Activated T-cell treated with anti-CD3 and anti-CD28 coated beads for 4 hours (primary cell): ENCODE results near the gene NLGN4X.
"Not testable (repeated sequence)": the region's sequence is repeated elsewhere in the genome, so short reads cannot be mapped to it uniquely, and the experiment has no call there.

ENCODE experiments used
- DNase-seq: peaks from one replicate; pipeline ENCODE4 v3.0.0-alpha.2; 2020

Gene NLGN4X

GRCh38 chrX:6002056-6002455 lies 226.6 kb downstream of the NLGN4X start:
- no peak for DNase-seq

GRCh38 chrX:5998901-5999300 lies 229.8 kb downstream of the NLGN4X start:
- DNase-seq = no peak

GRCh38 chrX:5998456-5998855 lies 230.2 kb downstream of the NLGN4X start:
- no peak for DNase-seq

- DNase-seq = no peak
Observed at GRCh38 chrX:5991393-5991792, 237.3 kb downstream of the NLGN4X start.

GRCh38 chrX:5979338-5979737 lies 249.3 kb downstream of the NLGN4X start:
- no peak for DNase-seq

- DNase-seq = no peak
Observed at GRCh38 chrX:5976332-5976731, 252.3 kb downstream of the NLGN4X start.

- no peak for DNase-seq
Observed at GRCh38 chrX:5971300-5971699, 257.4 kb downstream of the NLGN4X start.

GRCh38 chrX:5965406-5965805 lies 263.3 kb downstream of the NLGN4X start:
- no peak for DNase-seq

GRCh38 chrX:5959286-5959685 lies 269.4 kb downstream of the NLGN4X start:
- DNase-seq = no peak

- DNase-seq = no peak
Observed at GRCh38 chrX:5958523-5958922, 270.1 kb downstream of the NLGN4X start.

GRCh38 chrX:5957506-5957905 lies 271.2 kb downstream of the NLGN4X start:
- DNase-seq = no peak

- no peak for DNase-seq
Observed at GRCh38 chrX:5936438-5936837, 292.2 kb downstream of the NLGN4X start.

GRCh38 chrX:5928224-5928623 lies 300.4 kb downstream of the NLGN4X start:
- DNase-seq = no peak

- DNase-seq = no peak
Observed at GRCh38 chrX:5916945-5917344, 311.7 kb downstream of the NLGN4X start.

GRCh38 chrX:5915783-5916182 lies 312.9 kb downstream of the NLGN4X start:
- no peak for DNase-seq

- no peak for DNase-seq
Observed at GRCh38 chrX:5907207-5907606, 321.5 kb downstream of the NLGN4X start.

GRCh38 chrX:5903586-5904190 lies 325.0 kb downstream of the NLGN4X start:
- not testable (repeated sequence) for DNase-seq

- DNase-seq = no peak
Observed at GRCh38 chrX:5898463-5898862, 330.2 kb downstream of the NLGN4X start.

- DNase-seq = no peak
Observed at GRCh38 chrX:5891378-5891777, 337.3 kb downstream of the NLGN4X start.

- no peak for DNase-seq
Observed at GRCh38 chrX:5876984-5877596, 351.6 kb downstream of the NLGN4X start.

- DNase-seq = no peak
Observed at GRCh38 chrX:5870238-5870637, 358.4 kb downstream of the NLGN4X start.

GRCh38 chrX:5869786-5870185 lies 358.9 kb downstream of the NLGN4X start:
- no peak for DNase-seq

GRCh38 chrX:5867778-5868177 lies 360.9 kb downstream of the NLGN4X start:
- DNase-seq = no peak

- no peak for DNase-seq
Observed at GRCh38 chrX:5857232-5857631, 371.4 kb downstream of the NLGN4X start.

GRCh38 chrX:5852941-5853340 lies 375.7 kb downstream of the NLGN4X start:
- no peak for DNase-seq
